HG02678 (cell line): Measurements from ENCODE around the gene RALGPS1.

Experiments
- ATAC-seq: cut with Tn5 transposase; IDR thresholded peaks from one replicate; pipeline ENCODE4 v1.9.1; 2021; ENCODE audit warnings: mild to moderate bottlenecking, moderate library complexity; ENCODE audit not compliant: unreplicated experiment

RALGPS1 gene

GRCh38 chr9:127075624-127076372, 161.2 kb downstream of the RALGPS1 start:
- ATAC-seq, result no peak

DNA sequence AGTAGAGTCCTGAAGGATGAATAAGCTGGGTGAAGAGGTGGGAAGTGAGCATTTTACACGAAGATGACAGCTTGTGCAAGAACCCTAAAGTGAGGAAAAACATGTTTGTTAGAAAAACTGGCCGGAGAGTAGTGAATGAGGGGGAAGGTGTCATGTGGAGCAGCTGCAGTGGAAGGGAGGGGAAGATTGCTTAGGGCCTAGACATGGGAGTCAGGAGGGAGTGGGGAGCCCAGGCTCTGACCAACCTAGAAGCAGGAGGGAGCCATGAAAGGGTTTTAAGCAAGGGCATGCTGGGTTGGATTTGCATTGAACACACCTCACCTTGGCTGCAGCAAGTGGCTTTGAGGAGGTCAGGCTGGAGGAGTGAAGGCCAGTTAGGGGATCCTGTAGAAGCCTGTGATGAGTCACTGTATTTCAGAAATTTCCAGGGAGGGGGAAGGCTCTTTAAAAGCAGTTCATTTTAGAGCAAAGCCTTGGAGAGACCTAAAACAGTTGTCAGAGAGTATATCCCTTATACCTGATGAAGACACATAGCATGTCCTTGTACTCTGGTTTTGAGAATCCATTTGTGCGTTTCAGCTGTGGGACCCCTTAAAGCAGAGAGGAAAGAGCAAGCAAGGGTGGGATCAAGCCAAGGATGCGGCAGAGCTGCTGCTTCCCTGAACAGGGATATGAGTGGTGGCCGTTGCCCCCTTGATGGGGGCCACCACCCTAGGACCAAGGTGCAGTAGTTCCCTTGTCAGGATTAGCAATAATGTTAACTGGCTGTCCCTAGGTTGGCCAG, 162.5 kb downstream of the RALGPS1 start:
- no peak for ATAC-seq

GRCh38 chr9:127077644-127077946, 163.0 kb downstream of the RALGPS1 start:
- no peak for ATAC-seq

DNA sequence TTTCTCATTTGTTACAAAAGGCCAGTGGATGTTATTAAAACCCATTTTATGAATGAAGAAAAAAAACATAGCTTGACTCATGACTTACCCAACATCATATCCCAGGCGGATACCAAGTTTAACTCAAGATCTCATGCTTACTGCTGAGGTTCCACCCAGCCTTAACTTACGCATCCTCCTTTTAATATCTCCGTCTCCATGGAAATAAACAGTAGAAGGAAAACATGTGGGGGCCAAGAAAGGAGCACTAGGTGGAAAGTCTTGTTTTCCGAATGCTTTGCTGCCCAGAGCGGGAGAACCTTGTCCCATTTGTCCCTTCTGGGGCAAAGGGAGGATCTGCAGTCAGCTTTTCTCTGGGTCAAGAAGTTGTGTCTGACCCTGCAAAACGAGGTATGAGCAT, 163.8 kb downstream of the RALGPS1 start:
- ATAC-seq, result no peak

- ATAC-seq, result no peak
These were observed 164.4 kb downstream of the RALGPS1 start for GRCh38 chr9:127078988-127079387.

DNA sequence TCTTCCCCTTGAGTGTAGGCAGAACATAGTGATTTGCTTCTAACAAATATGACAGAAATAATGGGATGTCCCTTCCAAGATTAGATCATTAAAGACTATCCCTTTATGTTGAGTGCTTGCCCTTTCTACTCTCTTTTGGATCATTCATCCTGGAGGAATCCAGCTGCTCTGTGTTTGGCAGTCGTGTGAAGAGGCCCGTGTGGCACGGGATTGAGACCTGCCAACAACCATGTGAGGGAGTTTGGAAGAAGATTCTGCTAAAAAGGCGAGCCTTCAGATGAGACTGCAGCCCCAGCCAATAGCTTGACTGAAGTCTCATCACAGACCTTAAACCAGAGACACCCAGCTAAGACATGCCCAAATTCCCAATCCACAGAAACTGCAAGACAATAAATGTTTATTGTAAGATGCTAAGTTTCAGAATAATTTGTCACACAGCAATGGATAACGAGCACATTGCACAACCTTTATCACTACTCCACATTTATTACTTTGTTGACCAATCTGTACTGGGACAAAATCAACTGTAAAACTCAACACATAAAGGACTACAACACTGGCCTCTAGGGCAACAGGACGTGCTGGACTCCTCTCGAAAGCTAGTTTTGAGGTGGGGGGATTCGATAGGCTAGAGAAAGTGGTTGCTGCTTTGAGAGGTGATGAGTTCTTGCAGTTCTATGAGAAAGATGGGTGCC, 165.0 kb downstream of the RALGPS1 start:
- no peak for ATAC-seq

DNA sequence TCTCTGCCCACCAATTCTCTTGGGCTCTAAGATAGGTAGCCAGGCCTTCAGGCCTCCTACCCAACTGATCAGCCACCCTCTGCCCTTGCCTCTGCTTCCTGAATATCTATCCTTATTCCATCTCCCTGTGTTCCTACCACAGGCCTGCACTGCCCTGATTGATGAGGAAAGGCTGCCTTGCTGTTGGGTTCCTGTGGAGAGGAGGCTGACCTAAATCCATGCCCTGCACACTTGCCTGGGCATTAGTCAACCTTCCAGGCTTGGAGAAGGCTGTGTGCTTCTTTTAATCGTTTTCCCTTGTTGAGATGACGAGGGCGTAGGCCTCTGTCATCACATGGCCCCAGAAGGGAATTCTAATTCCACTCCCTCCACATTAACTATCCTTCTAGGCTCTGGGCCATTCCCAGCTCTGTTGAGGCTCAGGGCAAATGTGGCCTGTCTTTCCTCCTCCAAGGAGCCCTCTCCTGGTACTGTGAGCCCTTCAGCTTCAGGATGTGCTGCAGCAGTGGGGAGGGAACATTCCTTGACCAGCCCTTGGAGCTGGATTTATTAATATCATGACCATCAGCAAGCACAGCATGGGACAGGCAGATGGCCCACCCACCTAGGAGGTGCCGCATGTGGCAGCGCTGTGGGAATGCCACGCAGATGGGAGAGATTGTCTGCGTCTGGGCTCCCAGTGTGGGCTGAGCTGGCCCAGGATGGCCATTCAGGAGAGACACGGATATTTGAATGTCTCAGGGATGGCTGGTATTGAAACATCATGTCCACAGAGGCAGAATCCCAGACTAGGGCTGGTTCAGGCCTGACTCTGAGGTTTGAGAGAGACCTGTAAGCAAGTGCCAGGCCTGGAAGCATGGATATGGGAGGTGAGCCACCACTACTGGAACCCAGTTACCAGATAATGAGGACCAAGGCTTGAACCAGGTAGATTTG, 166.9 kb downstream of the RALGPS1 start:
- no peak for ATAC-seq

DNA sequence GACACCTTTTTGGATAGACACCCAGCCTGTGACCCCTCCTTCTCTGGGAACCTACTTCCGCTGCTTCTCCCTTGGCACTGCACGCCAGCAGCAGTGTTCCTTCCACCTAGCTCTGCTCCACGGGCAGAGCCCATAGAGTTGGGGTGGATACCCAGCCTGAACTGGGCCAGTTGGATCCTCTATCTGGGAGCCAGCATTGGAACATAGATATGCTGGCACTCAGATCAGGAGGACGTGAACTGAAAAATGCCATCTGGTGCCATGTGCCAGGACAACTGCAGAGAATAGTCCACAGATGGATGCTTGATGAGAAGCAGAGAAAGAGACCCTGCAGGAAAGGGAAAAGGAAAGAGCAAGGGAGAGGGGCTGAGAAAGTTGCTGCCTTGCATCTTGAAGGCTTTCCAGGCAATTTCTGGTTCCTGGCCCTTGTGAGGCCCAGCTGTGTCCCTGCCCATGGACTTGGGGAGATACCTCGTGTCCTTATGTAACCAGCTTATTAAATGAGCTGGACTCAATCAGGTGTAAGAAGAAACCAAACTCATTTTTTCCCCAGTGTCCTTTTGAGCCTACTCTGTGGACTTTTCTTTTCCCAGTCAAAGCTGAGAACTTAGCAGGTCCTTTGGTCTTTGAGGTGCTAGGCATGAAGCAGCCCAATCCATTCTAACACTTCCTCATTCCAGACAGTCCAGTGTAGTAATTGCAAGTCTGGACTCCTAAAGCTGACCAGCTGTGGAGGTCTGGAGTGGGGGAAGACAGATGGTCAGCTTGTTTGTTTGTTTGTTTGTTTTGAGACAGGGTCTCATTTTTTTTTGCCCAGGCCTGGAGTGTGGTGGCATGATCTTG, 168.8 kb downstream of the RALGPS1 start:
- ATAC-seq, result no peak

- ATAC-seq, result no peak
These were observed 169.8 kb downstream of the RALGPS1 start for GRCh38 chr9:127084076-127085039.

DNA sequence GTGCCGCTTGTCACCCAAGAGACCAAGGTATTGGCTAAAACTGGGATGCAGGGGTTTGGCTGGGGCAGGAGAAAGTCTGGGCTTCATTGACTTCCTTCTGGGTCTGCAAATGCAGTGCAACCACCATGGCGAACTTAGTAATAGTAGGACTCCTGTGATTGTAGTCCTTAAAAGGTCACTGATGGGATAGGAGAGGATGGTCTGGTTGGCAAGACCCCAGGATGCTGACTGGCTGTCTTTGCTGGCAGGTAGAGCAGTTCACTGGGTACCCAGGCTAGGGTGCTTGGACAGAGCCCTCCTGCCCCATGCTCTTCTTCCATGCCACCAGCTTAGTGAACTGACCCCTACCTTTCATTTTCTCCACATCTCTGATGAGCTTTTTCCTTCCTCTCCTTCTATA, 170.6 kb downstream of the RALGPS1 start:
- ATAC-seq, result no peak

- ATAC-seq, result no peak
These were observed 172.2 kb downstream of the RALGPS1 start for GRCh38 chr9:127086771-127087170.

GRCh38 chr9:127087411-127087810, 172.8 kb downstream of the RALGPS1 start:
- no peak for ATAC-seq

DNA sequence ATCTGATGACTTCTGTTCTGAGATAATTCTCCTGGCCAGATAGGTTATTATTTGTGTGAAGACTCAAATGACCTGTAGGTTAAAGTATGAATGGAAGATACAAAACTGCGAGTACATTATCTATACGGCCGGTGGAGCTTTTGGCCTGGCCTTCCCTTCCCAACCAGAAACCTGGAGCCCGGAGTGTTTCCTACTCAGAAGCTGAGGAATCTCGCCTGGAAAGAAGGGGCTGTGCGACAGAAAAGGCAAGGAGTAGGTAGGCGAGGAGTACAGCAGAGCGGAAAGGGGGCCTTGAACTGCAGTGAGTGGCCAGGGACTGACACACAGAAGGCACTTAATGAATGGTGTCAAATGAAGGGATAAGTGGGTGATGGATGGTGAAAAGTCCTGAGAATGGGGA, 173.3 kb downstream of the RALGPS1 start:
- no peak for ATAC-seq

DNA sequence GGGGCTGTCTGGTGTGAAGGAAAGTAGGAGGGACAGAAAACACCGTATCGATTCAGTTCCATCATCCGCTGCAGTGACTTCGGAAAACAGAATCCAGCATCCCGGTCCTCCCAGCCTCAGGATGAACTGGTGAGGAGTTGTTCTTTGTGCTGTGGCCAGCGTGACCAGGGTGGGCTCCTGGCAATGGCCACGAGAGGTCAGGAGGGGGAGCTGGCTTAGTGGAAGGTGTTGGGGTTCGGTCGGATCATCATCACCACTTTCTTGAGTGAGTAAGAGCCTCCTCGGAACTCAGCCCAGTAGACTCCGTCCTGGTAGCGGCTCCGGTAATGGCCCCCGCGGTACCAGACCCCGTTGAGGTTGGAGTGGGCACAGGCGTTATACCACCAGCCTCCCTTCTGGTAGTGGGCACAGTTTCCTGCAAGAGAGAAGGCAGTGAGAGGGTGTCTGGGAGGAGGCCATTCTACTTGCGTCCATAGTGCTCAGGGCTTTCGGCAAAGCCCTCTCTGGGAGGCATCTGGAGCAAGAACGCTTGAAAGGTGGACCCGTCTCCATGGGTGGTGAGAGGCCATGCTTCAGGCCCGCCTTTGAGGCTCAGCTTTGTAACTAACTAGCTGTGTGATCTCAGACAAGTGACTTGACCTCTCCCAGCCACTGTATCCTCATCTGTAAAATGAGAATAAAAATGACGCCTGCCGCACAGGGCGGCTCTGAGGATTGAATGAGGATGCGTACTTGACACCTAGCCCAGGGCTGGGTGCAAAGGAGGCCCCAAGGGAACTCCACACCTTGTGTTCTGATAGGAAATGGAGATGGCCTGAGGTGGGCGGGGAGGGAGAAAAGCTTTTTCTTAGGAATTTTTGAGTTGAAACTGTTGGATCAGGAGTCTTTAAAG, 174.4 kb downstream of the RALGPS1 start:
- no peak for ATAC-seq

DNA sequence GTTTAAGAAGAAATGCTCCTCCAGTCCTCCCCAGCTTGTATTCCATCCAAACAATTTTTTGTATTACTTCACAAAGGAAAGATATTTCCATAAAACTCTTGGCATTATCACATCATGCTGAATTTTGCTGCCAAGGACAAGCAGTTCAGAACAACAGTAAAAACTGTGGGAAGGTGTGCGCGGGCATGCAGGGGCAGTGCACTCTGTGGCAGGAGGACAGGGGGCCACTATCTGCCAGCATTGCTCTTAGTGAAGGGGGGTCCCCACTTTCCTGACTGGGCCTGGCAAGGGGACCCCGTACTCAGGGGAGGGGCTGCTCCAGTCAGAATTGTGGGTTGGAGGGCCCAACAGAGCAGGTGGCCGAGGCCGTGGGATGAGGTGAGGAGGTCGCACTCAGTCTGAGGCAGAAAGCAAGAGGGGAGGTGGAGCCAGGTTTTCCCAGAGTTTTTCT, 175.1 kb downstream of the RALGPS1 start:
- ATAC-seq, result no peak

DNA sequence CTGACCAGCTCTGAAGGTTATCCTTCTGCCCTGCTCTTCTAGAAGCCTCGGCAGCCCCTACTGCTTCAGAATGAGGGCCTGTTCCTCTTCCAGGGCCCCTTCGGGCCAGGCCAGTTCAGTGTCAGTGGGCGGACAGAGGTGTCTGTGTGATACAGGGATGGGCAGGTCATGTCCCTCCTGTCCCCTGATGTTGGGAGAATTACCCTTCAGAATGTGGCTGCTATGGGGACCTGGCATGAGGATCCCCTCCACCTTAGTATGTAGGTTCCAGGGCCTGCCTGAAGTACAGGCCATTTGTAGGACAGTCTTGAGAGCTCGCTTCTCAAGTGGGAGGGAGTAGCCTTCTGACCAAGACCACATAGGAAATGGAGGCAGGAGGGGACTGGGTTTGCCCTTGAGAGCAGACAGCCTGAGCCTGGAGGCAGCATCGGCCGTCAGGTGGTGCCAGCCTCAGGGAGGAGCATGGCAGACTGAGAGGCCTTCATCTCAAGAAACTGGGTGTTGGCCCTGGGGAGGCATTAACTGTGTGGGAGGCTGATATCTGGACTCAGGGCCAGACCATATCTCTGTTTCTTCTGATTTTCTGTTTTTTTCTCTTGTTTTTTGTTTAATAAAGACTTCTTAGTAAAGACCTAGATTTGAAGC, 175.9 kb downstream of the RALGPS1 start:
- no peak for ATAC-seq

GRCh38 chr9:127091526-127091925, 176.9 kb downstream of the RALGPS1 start:
- no peak for ATAC-seq
